ENCODE results near the gene ANO6.

DNA sequence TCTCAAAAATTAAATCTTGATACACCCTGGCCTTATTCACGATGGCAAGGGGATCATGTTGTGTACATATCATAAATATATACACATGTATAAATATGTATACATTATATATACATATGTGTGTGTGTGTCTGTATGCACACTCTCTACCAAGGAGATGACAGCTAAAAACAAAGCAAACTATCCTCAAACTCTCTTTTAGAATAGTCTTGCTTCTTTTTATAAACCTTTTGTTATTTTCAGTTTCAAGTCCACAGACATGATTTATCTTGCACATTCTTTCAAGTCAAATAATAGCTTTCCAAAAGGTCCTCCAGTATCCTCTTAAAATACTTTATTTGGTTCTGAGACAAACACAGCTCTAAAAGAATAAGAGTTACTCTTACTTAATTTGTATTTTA is 8.4 kb downstream of the ANO6 start:
- TF ChIP-seq ZNF274 (IDR thresholded peaks at IDR 0.05; ENCODE audit: low read depth, low read length) (no peak), YY1 (IDR thresholded peaks at IDR 0.05; ENCODE audit: insufficient read depth, insufficient read length) (no peak)
